ENCODE results near the gene ALKAL2. TPM values are rescaled to one million over a fixed set of nuclear protein-coding genes. Genes with fewer than 3 reads are reported as not detected.
"Not testable (repeated sequence)": the region's sequence is repeated elsewhere in the genome, so short reads cannot be mapped to it uniquely, and the experiment has no call there.

Gene ALKAL2, protein sequence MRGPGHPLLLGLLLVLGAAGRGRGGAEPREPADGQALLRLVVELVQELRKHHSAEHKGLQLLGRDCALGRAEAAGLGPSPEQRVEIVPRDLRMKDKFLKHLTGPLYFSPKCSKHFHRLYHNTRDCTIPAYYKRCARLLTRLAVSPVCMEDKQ
- 0.51 TPM in 1 of 2 replicates, not detected in the other for total RNA-seq (2012; rRNA removed)

DNA sequence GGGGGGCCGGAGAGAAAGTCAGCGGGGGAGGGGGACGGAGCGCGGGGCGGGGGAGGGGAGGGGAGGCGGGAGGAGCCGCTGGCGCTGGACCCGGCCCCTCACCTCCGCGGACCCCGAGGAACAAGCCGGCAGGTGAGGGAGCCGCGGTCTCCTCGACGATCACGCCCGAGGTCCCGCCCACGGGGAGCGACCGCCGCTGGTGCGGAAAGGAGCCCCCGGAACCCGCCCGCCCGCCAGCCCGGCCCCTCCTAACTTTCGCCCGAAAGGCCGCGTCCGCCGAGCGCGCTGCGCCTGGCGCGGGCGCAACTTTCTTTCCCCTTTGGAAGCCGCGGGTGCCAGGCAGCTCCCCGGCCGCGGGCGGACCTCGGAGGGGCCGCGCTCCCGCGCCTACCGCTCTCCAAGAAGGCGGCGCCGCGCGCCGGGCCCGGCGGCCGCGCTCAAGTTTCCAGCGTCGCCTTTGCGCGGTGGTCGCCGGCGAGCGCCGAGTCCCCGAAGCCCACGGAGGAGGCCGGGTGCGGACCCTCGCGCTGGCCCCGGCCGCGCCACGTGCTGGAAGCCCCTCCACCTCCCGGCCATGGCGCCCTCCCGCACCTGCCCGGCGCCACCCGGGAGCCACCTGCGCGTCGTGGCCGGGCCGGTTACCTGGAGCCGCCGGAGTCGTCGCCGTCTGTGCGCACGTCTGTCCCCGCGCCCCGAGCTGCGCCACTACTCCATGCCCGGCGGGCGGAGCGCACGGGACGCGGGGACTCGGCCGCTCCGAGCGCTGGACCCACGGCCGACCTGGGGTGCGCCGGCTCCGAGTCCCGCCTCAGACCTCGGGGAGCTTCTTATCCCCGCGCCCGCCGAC, at the start of gene ALKAL2:
TSS of gene ALKAL2 (minus strand) at position 181 of the 847 bp plus-strand sequence. CDS start 256 bp downstream, outside the sequence.
- Histone ChIP-seq H3K4me3 (ENCODE audit: low read length) (peak within 1 kb of the TSS; percentile 35), H3K4me2 (ENCODE audit: low read length) (peak within 1 kb of the TSS; percentile 72), H3K9ac (ENCODE audit: low read depth, low read length) (no peak within 1 kb of the TSS), H3K9me3 (replicated peaks; ENCODE audit: low read length) (no peaks in the 10 kb centered on the region), H3K4me1 (ENCODE audit: control insufficient read depth, insufficient read depth, low read length) (peaks cover 15% of the 10 kb centered on the region), H3K36me3 (ENCODE audit: insufficient read depth, low read length) (no peaks in the 10 kb centered on the region), H3K27me3 (ENCODE audit: control insufficient read depth, insufficient read depth, low read length) (peaks cover 40% of the 10 kb centered on the region)

DNA sequence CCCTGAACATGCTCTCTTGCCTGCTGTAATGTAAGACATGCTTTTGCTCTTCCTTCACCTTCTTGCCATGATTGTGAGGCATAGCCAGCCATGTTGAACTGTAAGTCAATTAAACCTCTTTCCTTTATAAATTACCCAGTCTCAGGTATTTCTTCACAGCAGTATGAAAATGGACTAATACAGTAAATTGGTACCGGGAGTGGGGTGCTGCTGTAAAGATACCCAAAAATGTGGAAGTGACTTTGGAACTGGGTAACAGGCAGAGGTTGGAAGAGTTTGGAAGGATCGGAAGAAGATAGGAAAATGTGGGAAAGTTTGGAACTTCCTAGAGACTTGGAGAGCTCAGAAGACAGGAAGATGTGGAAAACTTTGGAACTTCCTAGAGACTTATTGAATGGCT, 49.1 kb upstream of the ALKAL2 start:
- H3K9me3 ChIP-seq (replicated peaks; ENCODE audit: low read length); H3K27me3 ChIP-seq (ENCODE audit: control insufficient read depth, insufficient read depth, low read length); H3K4me1 ChIP-seq (ENCODE audit: control insufficient read depth, insufficient read depth, low read length); H3K4me3 ChIP-seq (ENCODE audit: low read length); H3K9ac ChIP-seq (ENCODE audit: low read depth, low read length); H3K4me2 ChIP-seq (ENCODE audit: low read length); H3K36me3 ChIP-seq (ENCODE audit: insufficient read depth, low read length): not testable (repeated sequence)

DNA sequence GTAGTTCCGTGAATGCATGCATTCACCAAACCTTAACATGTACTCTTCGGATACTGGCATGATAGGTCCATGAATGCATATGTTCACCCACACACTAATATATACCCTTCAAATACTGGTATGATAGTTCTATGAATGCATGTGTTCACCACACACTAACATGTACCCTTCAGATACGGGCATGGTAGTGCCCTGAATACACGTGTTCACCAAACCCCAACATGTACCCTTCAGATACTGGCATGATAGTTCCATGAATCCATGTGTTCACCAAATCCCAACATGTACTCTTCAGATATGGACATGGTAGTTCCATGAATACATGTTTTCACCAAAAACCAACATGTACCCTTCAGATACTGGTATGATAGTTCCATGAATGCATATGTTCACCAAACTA, 48.5 kb upstream of the ALKAL2 start:
- peaks cover 3% of the 10 kb centered on the region for H3K9me3 ChIP-seq (replicated peaks; ENCODE audit: low read length)
- H3K4me1 ChIP-seq (ENCODE audit: control insufficient read depth, insufficient read depth, low read length), result no peaks in the 10 kb centered on the region
- no peak overlapping the region for H3K9ac ChIP-seq (ENCODE audit: low read depth, low read length)
- no peaks in the 10 kb centered on the region for H3K27me3 ChIP-seq (ENCODE audit: control insufficient read depth, insufficient read depth, low read length)
- no peak overlapping the region for H3K4me3 ChIP-seq (ENCODE audit: low read length)
- no peak overlapping the region for H3K4me2 ChIP-seq (ENCODE audit: low read length)
- H3K36me3 ChIP-seq (ENCODE audit: insufficient read depth, low read length), result no peaks in the 10 kb centered on the region

GRCh38 chr2:332592-332991, 44.7 kb upstream of the ALKAL2 start:
- Histone ChIP-seq H3K4me3 (ENCODE audit: low read length) (no peak overlapping the region), H3K4me1 (ENCODE audit: control insufficient read depth, insufficient read depth, low read length) (no peaks in the 10 kb centered on the region), H3K9me3 (replicated peaks; ENCODE audit: low read length) (peaks cover 2% of the 10 kb centered on the region), H3K4me2 (ENCODE audit: low read length) (no peak overlapping the region), H3K27me3 (ENCODE audit: control insufficient read depth, insufficient read depth, low read length) (no peaks in the 10 kb centered on the region), H3K9ac (ENCODE audit: low read depth, low read length) (no peak overlapping the region), H3K36me3 (ENCODE audit: insufficient read depth, low read length) (no peaks in the 10 kb centered on the region)

DNA sequence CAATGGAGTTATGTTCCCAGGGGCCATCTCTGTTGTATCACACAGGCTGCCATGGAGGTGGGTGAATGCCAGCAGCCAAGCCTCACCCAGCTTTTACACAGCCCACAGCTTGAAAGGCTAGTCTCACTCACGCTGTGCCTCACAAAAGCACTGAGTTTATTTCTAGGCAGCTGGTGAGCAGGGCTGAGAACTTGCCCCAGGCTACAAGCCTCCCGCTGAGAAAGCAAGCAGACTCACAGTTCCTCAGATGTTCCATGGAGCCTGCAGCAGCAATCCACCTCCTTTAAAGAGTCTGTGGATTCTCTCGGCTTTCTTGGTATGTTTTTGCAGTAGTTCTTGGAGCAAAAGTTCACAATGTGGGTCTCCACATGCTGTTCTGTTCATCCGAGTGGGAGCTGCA, 40.9 kb upstream of the ALKAL2 start:
- Histone ChIP-seq H3K36me3 (ENCODE audit: insufficient read depth, low read length) (no peaks in the 10 kb centered on the region), H3K27me3 (ENCODE audit: control insufficient read depth, insufficient read depth, low read length) (no peaks in the 10 kb centered on the region), H3K9me3 (replicated peaks; ENCODE audit: low read length) (no peaks in the 10 kb centered on the region), H3K4me2 (ENCODE audit: low read length) (no peak overlapping the region), H3K9ac (ENCODE audit: low read depth, low read length) (no peak overlapping the region), H3K4me3 (ENCODE audit: low read length) (no peak overlapping the region), H3K4me1 (ENCODE audit: control insufficient read depth, insufficient read depth, low read length) (no peaks in the 10 kb centered on the region)

DNA sequence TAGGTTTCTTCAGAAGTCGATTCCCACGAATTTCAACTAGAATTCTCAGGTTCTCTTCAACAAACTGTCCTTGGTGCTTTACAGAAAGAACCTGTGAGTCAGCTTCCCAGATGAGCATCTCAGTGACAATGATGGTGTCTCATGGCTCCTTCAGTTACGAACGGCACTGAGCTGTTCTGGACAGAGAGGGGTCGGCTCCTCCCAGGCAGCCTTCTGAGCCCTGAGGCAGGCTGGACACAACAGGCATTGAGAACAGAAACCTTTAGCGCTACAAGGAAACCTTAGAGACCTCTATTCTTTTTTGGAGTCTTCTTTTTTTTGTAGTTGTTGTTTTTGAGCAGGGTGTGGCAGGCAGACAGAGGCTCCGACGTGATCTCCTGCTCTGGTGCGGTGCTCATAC, 35.1 kb upstream of the ALKAL2 start:
- Histone ChIP-seq H3K4me2 (ENCODE audit: low read length) (no peak overlapping the region), H3K4me3 (ENCODE audit: low read length) (no peak overlapping the region), H3K27me3 (ENCODE audit: control insufficient read depth, insufficient read depth, low read length) (no peaks in the 10 kb centered on the region), H3K36me3 (ENCODE audit: insufficient read depth, low read length) (no peaks in the 10 kb centered on the region), H3K9me3 (replicated peaks; ENCODE audit: low read length) (peaks cover 8% of the 10 kb centered on the region), H3K9ac (ENCODE audit: low read depth, low read length) (no peak overlapping the region), H3K4me1 (ENCODE audit: control insufficient read depth, insufficient read depth, low read length) (peaks cover 5% of the 10 kb centered on the region)

GRCh38 chr2:322326-322725, 34.4 kb upstream of the ALKAL2 start:
- Histone ChIP-seq H3K36me3 (ENCODE audit: insufficient read depth, low read length) (no peaks in the 10 kb centered on the region), H3K9ac (ENCODE audit: low read depth, low read length) (no peak overlapping the region), H3K4me2 (ENCODE audit: low read length) (no peak overlapping the region), H3K27me3 (ENCODE audit: control insufficient read depth, insufficient read depth, low read length) (no peaks in the 10 kb centered on the region), H3K4me1 (ENCODE audit: control insufficient read depth, insufficient read depth, low read length) (peaks cover 8% of the 10 kb centered on the region), H3K9me3 (replicated peaks; ENCODE audit: low read length) (peaks cover 8% of the 10 kb centered on the region), H3K4me3 (ENCODE audit: low read length) (no peak overlapping the region)

DNA sequence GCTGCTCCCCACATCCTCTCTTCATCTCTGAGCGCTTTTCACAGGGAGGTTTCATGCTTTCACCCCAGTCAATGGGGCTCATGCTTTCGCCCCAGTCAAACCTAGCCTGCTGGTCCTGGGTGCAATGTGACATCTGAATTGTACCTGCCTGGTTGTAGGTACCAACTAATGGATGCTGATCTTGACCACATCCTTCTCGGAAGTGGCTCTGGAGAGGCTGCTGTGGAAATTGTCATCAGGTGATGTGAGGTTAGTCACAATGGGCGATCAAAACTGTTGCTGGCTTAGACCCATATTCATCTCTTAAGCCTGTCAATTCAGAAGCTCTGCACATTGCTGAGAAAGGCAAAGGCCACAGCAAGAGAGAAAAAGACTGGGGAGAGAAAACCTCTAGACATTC, 32.7 kb upstream of the ALKAL2 start:
- Histone ChIP-seq H3K4me1 (ENCODE audit: control insufficient read depth, insufficient read depth, low read length) (peaks cover 8% of the 10 kb centered on the region), H3K4me2 (ENCODE audit: low read length) (no peak overlapping the region), H3K4me3 (ENCODE audit: low read length) (no peak overlapping the region), H3K9ac (ENCODE audit: low read depth, low read length) (no peak overlapping the region), H3K9me3 (replicated peaks; ENCODE audit: low read length) (peaks cover 8% of the 10 kb centered on the region), H3K27me3 (ENCODE audit: control insufficient read depth, insufficient read depth, low read length) (no peaks in the 10 kb centered on the region), H3K36me3 (ENCODE audit: insufficient read depth, low read length) (no peaks in the 10 kb centered on the region)

DNA sequence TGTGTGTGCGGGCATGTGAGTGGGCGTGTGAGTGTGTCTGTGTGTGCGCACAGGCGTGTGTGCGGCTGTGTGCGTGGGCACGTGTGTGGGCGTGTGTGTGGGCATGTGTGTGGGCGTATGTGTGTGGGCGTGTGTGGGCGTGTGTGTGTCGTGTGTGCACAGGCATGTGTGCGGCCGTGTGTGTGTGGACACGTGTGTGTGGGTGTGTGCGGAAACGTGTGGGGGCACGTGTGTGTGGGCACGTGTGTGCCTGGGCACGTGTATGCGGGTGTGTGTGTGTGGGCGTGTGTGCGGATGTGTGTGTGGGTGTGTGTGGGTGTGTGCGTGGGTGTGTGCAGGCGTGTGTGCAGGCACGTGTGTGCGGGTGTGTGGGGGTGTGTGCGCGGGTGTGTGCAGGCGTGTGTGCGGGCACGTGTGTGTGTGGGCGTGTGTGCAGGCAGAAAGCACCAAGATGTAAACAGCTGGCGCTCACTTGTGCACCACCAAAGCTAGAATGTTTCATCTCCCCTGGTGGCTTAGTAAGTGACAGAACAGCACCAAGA, 31.2 kb upstream of the ALKAL2 start:
- no peaks in the 10 kb centered on the region for H3K27me3 ChIP-seq (ENCODE audit: control insufficient read depth, insufficient read depth, low read length)
- H3K4me1 ChIP-seq (ENCODE audit: control insufficient read depth, insufficient read depth, low read length), result peaks cover 8% of the 10 kb centered on the region
- peaks cover 8% of the 10 kb centered on the region for H3K9me3 ChIP-seq (replicated peaks; ENCODE audit: low read length)
- no peak overlapping the region for H3K9ac ChIP-seq (ENCODE audit: low read depth, low read length)
- H3K4me3 ChIP-seq (ENCODE audit: low read length), result no peak overlapping the region
- no peaks in the 10 kb centered on the region for H3K36me3 ChIP-seq (ENCODE audit: insufficient read depth, low read length)
- H3K4me2 ChIP-seq (ENCODE audit: low read length), result no peak overlapping the region

DNA sequence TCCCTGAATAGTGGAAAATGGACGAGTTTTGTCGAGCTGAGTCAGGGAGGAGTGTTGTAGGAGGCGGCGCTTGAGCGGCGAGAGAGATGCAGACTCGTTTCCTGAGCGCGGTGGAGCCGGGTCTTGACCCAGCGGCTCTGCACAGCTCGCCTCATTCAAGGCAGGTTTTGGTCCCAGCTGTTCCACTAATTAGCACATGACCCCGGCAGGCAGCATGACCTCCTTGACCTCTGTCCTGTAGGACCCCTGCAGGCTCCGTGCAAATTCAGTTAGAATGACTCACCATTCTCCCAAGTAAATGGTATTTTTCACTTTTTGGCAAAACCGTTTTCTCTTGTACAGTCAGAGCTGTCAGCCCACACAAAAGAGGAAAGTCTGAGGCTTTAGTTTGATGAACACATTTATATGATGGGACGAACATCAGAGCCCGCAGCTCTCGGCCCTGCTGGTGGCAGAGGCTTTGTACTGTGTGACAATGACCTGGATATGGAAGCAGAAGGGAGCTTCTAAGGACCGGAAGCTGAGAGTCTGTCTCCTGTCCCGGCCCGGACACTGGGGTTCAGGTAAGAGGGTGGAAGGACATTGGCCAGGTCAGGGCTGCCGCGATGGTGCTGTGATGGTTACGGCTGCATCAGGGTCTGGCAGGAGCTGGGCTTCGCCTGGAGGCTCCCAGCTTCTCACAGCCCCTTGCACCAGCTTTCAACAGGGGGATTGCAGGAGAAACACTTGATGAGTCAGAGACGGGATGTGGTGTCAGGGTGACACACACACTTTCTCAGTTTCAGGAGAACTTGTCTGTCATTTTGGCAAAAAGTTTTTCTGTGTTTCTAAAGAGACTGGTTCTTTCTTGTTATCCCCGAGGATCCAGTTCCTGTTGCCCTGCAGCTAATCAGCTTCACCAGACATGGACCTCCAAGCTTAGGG, 29.9 kb upstream of the ALKAL2 start:
- peaks cover 8% of the 10 kb centered on the region for H3K4me1 ChIP-seq (ENCODE audit: control insufficient read depth, insufficient read depth, low read length)
- no peak overlapping the region for H3K9ac ChIP-seq (ENCODE audit: low read depth, low read length)
- peaks cover 5% of the 10 kb centered on the region for H3K9me3 ChIP-seq (replicated peaks; ENCODE audit: low read length)
- H3K36me3 ChIP-seq (ENCODE audit: insufficient read depth, low read length), result no peaks in the 10 kb centered on the region
- peak overlapping the region; percentile 12 for H3K4me2 ChIP-seq (ENCODE audit: low read length)
- H3K4me3 ChIP-seq (ENCODE audit: low read length), result peak overlapping the region; percentile 4
- H3K27me3 ChIP-seq (ENCODE audit: control insufficient read depth, insufficient read depth, low read length), result no peaks in the 10 kb centered on the region

- no peak overlapping the region for H3K9ac ChIP-seq (ENCODE audit: low read depth, low read length)
- no peak overlapping the region for H3K4me2 ChIP-seq (ENCODE audit: low read length)
- no peak overlapping the region for H3K4me3 ChIP-seq (ENCODE audit: low read length)
- H3K36me3 ChIP-seq (ENCODE audit: insufficient read depth, low read length), result no peaks in the 10 kb centered on the region
- H3K9me3 ChIP-seq (replicated peaks; ENCODE audit: low read length), result no peaks in the 10 kb centered on the region
- H3K27me3 ChIP-seq (ENCODE audit: control insufficient read depth, insufficient read depth, low read length), result no peaks in the 10 kb centered on the region
- H3K4me1 ChIP-seq (ENCODE audit: control insufficient read depth, insufficient read depth, low read length), result peaks cover 8% of the 10 kb centered on the region
Observed at GRCh38 chr2:316381-316780, 28.5 kb upstream of the ALKAL2 start.

All from skeletal muscle satellite cell (primary cell).